ENCODE results near the gene ANO9.

Gene ANO9

DNA sequence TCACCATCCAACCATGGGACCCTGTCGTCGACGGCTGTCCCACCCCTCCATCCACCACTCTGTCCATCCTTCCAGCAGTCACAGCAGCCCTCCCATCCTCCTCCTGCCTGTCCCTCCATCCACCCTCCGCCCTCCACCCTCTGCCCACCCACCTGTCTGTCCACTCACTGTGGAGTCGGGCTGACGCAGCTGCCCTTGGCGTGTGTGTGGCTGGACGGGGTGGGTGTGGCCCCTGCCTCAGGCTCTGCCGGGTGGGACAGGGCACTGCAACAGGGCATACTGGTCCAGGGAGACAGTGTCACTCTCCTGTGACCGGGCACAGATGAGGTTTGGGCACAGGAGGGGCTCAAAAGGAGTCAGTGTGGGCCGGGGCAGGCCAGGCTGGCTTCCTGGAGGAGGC, 45.9 kb downstream of the ANO9 start:
- H3K27ac ChIP-seq (ENCODE audit: low read depth, low read length, poor library complexity, severe bottlenecking), result no peak overlapping the region
- no peak overlapping the region for H2AFZ ChIP-seq (ENCODE audit: low read length)
- H3K4me1 ChIP-seq (ENCODE audit: insufficient read depth, low read length, severe bottlenecking), result no peaks in the 10 kb centered on the region
- TF ChIP-seq, protein P1, sequence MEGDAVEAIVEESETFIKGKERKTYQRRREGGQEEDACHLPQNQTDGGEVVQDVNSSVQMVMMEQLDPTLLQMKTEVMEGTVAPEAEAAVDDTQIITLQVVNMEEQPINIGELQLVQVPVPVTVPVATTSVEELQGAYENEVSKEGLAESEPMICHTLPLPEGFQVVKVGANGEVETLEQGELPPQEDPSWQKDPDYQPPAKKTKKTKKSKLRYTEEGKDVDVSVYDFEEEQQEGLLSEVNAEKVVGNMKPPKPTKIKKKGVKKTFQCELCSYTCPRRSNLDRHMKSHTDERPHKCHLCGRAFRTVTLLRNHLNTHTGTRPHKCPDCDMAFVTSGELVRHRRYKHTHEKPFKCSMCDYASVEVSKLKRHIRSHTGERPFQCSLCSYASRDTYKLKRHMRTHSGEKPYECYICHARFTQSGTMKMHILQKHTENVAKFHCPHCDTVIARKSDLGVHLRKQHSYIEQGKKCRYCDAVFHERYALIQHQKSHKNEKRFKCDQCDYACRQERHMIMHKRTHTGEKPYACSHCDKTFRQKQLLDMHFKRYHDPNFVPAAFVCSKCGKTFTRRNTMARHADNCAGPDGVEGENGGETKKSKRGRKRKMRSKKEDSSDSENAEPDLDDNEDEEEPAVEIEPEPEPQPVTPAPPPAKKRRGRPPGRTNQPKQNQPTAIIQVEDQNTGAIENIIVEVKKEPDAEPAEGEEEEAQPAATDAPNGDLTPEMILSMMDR (IDR thresholded peaks at IDR 0.05; ENCODE audit: low read length), result no peak
- no peak for TF ChIP-seq EZH2 (IDR thresholded peaks at IDR 0.05; ENCODE audit: borderline replicate concordance, low read length)
- H3K36me3 ChIP-seq (ENCODE audit: insufficient read depth, low read length), result no peaks in the 10 kb centered on the region
- H3K79me2 ChIP-seq (ENCODE audit: insufficient read depth, low read length), result no peaks in the 10 kb centered on the region
- no peak overlapping the region for H3K4me2 ChIP-seq (ENCODE audit: low read length)
- H3K4me3 ChIP-seq (ENCODE audit: low read depth, low read length, poor library complexity, severe bottlenecking), result no peak overlapping the region
- peaks cover 5% of the 10 kb centered on the region; the same call in 1 of the 2 replicates for H3K9me3 ChIP-seq (ENCODE audit: low read length)
- H3F3A ChIP-seq (ENCODE audit: insufficient read depth, low read length), result no peaks in the 10 kb centered on the region
- H4K20me1 ChIP-seq (ENCODE audit: insufficient read depth, low read length), result no peaks in the 10 kb centered on the region
- H3K9me2 ChIP-seq (ENCODE audit: low read depth, low read length), result no peaks in the 10 kb centered on the region
- H3K27me3 ChIP-seq (ENCODE audit: insufficient read depth, low read length), result peaks cover 9% of the 10 kb centered on the region; the same call in 1 of the 2 replicates
- no peak overlapping the region for H3K9ac ChIP-seq (ENCODE audit: low read length)

DNA sequence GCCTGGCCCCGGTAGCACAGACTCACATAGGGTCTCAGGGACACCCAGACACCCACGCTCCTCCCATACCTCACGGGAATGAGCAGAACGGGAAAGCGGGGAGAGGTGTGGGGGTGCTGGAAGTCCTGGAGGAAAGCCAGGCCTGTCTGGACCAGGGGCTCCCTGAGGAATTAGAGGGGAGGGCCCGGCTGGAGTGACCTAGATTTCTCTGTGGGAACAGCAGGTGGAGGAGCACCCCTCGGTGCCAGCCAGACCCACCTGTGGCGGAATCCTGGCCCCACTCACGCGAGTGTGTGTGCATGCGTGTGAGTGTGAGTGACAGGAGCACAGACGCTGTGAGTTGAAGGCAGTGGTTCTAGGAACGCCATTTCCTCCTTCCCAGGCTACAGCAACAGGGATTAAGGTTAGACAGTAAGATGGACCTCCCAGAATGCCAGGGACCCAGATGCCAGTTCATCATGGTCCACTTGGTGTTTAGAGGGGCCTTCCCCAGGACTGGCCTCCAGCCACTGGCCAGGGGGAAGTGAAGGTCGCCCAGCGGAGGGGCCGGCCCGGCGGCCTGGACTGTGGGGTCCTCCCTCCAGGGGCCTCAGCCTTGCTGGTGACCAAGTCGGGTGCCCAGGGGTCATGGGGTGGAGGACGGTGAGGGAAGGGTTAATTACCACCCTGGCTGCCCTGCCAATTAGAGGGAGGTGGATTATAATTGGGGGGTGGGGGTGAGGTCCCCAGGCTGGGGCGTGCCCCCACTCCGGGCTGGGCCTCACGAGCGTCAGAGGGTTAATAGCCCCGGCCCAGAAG, 46.8 kb downstream of the ANO9 start:
- Histone ChIP-seq H3K9me2 (ENCODE audit: low read depth, low read length) (no peaks in the 10 kb centered on the region), H4K20me1 (ENCODE audit: insufficient read depth, low read length) (no peaks in the 10 kb centered on the region), H3K36me3 (ENCODE audit: insufficient read depth, low read length) (no peaks in the 10 kb centered on the region), H3K9me3 (ENCODE audit: low read length) (peaks cover 4% of the 10 kb centered on the region; the same call in 1 of the 2 replicates), H3K4me3 (ENCODE audit: low read depth, low read length, poor library complexity, severe bottlenecking) (no peak overlapping the region), H3K27me3 (ENCODE audit: insufficient read depth, low read length) (peaks cover 9% of the 10 kb centered on the region; the same call in 1 of the 2 replicates), H3K79me2 (ENCODE audit: insufficient read depth, low read length) (no peaks in the 10 kb centered on the region), H3K4me1 (ENCODE audit: insufficient read depth, low read length, severe bottlenecking) (no peaks in the 10 kb centered on the region), H3K9ac (ENCODE audit: low read length) (no peak overlapping the region), H3F3A (ENCODE audit: insufficient read depth, low read length) (no peaks in the 10 kb centered on the region), H3K27ac (ENCODE audit: low read depth, low read length, poor library complexity, severe bottlenecking) (no peak overlapping the region), H3K4me2 (ENCODE audit: low read length) (no peak overlapping the region), H2AFZ (ENCODE audit: low read length) (no peak overlapping the region)
- TF ChIP-seq EZH2 (IDR thresholded peaks at IDR 0.05; ENCODE audit: borderline replicate concordance, low read length), result no peak
- TF ChIP-seq, protein P1 (IDR thresholded peaks at IDR 0.05; ENCODE audit: low read length), result no peak

DNA sequence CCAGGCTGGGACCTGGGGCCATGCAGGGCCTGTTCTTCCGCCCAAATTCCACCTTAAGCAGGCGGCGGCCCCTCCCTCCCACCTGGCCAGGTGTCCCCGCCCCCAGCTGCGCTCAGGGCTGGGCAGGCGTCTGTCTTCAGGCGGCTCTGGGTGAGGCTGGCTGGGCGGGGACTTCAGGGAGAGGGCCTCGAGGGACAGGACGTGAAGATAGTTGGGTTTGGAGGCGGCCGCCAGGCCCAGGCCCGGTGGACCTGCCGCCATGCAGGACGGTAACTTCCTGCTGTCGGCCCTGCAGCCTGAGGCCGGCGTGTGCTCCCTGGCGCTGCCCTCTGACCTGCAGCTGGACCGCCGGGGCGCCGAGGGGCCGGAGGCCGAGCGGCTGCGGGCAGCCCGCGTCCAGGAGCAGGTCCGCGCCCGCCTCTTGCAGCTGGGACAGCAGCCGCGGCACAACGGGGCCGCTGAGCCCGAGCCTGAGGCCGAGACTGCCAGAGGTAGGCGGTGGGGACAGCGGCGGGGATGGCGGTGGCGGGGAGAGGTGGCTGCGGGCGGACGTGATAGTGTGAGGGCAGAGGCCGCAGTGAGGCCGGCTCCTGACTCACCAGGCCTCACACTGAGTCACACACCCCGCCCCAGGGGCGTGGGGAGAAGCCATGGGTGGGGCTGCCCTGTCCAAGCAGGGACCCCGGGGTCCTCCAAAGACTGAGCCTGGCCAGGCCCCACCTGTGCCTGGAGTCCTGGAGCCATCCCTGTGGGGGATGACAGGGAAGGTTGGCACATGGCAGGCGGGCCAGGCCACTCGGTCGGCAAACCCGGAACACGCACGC, 47.6 kb downstream of the ANO9 start, which contains the start of gene PKP3:
Gene PKP3 (plus strand): TSS at position 176 of the 824 bp plus-strand sequence. CDS start 84 bp downstream, at position 260.
- H3K9me2 ChIP-seq (ENCODE audit: low read depth, low read length), result no peaks in the 10 kb centered on the region
- no peak within 1 kb of the TSS for H3K27ac ChIP-seq (ENCODE audit: low read depth, low read length, poor library complexity, severe bottlenecking)
- H3K27me3 ChIP-seq (ENCODE audit: insufficient read depth, low read length), result peaks cover 9% of the 10 kb centered on the region; the same call in 1 of the 2 replicates
- H3K4me1 ChIP-seq (ENCODE audit: insufficient read depth, low read length, severe bottlenecking), result no peaks in the 10 kb centered on the region
- no peaks in the 10 kb centered on the region for H3K79me2 ChIP-seq (ENCODE audit: insufficient read depth, low read length)
- no peaks in the 10 kb centered on the region for H3F3A ChIP-seq (ENCODE audit: insufficient read depth, low read length)
- no peak within 1 kb of the TSS for H2AFZ ChIP-seq (ENCODE audit: low read length)
- no peaks in the 10 kb centered on the region for H3K36me3 ChIP-seq (ENCODE audit: insufficient read depth, low read length)
- no peak within 1 kb of the TSS for H3K4me2 ChIP-seq (ENCODE audit: low read length)
- TF ChIP-seq, protein P1 (IDR thresholded peaks at IDR 0.05; ENCODE audit: low read length), result no peak
- TF ChIP-seq EZH2 (IDR thresholded peaks at IDR 0.05; ENCODE audit: borderline replicate concordance, low read length), result no peak
- H4K20me1 ChIP-seq (ENCODE audit: insufficient read depth, low read length), result no peaks in the 10 kb centered on the region
- H3K9ac ChIP-seq (ENCODE audit: low read length), result no peak within 1 kb of the TSS
- H3K9me3 ChIP-seq (ENCODE audit: low read length), result 0 out of 2 replicates have a peak, but pooled peaks cover 2% of the 10 kb centered on the region
- H3K4me3 ChIP-seq (ENCODE audit: low read depth, low read length, poor library complexity, severe bottlenecking), result no peak within 1 kb of the TSS

Data from OCI-LY1 (cell line).